BLaER1 (cell line): Measurements from ENCODE around the gene PGS1.

Source experiments
- H3K27ac ChIP-seq: shearing (Covaris generic); formaldehyde crosslinking; 2 replicates; pipeline ENCODE4 v1.8.1; 2022
- H3K27me3 ChIP-seq: shearing (Covaris generic); formaldehyde crosslinking; 2 replicates; pipeline ENCODE4 v1.8.1; 2022
- H3K36me3 ChIP-seq: shearing (Covaris generic); formaldehyde crosslinking; 2 replicates; pipeline ENCODE4 v1.8.1; 2022
- H3K4me1 ChIP-seq: shearing (Covaris generic); formaldehyde crosslinking; 2 replicates; pipeline ENCODE4 v1.8.1; 2022
- H3K4me2 ChIP-seq: shearing (Covaris generic); formaldehyde crosslinking; 2 replicates; pipeline ENCODE4 v1.8.1; 2022
- H3K4me3 ChIP-seq: shearing (Covaris generic); formaldehyde crosslinking; 2 replicates; pipeline ENCODE4 v1.8.1; 2022
- H3K9ac ChIP-seq: shearing (Covaris generic); formaldehyde crosslinking; 2 replicates; pipeline ENCODE4 v1.8.1; 2022
- H3K9me3 ChIP-seq: shearing (Covaris generic); formaldehyde crosslinking; 2 replicates; pipeline ENCODE4 v1.8.1; 2022
- H4K20me1 ChIP-seq: shearing (Covaris generic); formaldehyde crosslinking; 2 replicates; pipeline ENCODE4 v1.8.1; 2022
- Cebpa-rat ChIP-seq: shearing (Covaris generic); IDR thresholded peaks from 2 replicates; pipeline ENCODE4 v1.8.1; 2022

Gene PGS1

DNA sequence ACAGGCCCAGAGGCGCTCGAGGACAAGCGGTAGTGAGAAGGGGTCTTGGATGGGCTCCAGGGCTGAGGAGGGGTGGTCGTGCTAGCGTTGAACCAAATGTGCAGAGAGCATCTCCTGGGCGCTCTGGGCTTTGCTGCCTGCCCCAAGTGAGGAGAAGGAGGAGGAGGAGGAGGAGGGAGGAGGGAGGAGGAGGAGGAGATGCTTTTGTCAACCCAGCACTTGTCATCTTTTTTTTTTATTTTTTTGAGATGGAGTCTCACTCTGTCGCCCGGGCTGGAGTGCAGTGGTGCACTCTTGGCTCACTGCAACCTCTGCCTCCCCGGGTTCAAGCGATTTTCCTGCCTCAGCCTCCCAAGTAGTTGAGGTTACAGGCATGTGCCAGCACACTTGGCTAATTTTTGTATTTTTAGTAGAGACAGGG lies 59.8 kb downstream of the PGS1 start:
- no peak overlapping the region for H3K27ac ChIP-seq
- H3K9me3 ChIP-seq, result no peaks in the 10 kb centered on the region
- H3K36me3 ChIP-seq, result no peaks in the 10 kb centered on the region
- H3K4me1 ChIP-seq, result peaks cover 26% of the 10 kb centered on the region
- no peak overlapping the region for H3K4me2 ChIP-seq
- H3K27me3 ChIP-seq, result no peaks in the 10 kb centered on the region
- TF ChIP-seq Cebpa-rat, result no peak
- no peak overlapping the region for H3K9ac ChIP-seq
- no peak overlapping the region for H3K4me3 ChIP-seq
- no peaks in the 10 kb centered on the region for H4K20me1 ChIP-seq

- Histone ChIP-seq H3K27me3 (no peaks in the 10 kb centered on the region), H3K4me3 (no peak overlapping the region), H3K36me3 (no peaks in the 10 kb centered on the region), H3K4me1 (peaks cover 23% of the 10 kb centered on the region), H3K4me2 (no peak overlapping the region), H4K20me1 (no peaks in the 10 kb centered on the region), H3K27ac (no peak overlapping the region), H3K9ac (no peak overlapping the region), H3K9me3 (no peaks in the 10 kb centered on the region)
- no peak for TF ChIP-seq Cebpa-rat
Measured at GRCh38 chr17:78438694-78439325, 60.4 kb downstream of the PGS1 start.

GRCh38 chr17:78441271-78441971 lies 63.0 kb downstream of the PGS1 start:
- H4K20me1 ChIP-seq, result no peaks in the 10 kb centered on the region
- no peaks in the 10 kb centered on the region for H3K27me3 ChIP-seq
- peak overlapping the region; percentile 55; the same call in 1 of the 2 replicates for H3K27ac ChIP-seq
- TF ChIP-seq Cebpa-rat, result no peak
- peaks cover 17% of the 10 kb centered on the region for H3K4me1 ChIP-seq
- no peak overlapping the region for H3K4me3 ChIP-seq
- H3K4me2 ChIP-seq, result peak overlapping the region; percentile 71
- H3K9ac ChIP-seq, result peak overlapping the region; percentile 48; the same call in 1 of the 2 replicates
- no peaks in the 10 kb centered on the region for H3K9me3 ChIP-seq
- H3K36me3 ChIP-seq, result no peaks in the 10 kb centered on the region

GRCh38 chr17:78442648-78443218 lies 64.3 kb downstream of the PGS1 start:
- no peak overlapping the region for H3K4me2 ChIP-seq
- no peaks in the 10 kb centered on the region for H3K9me3 ChIP-seq
- peaks cover 17% of the 10 kb centered on the region for H3K4me1 ChIP-seq
- H4K20me1 ChIP-seq, result no peaks in the 10 kb centered on the region
- no peaks in the 10 kb centered on the region for H3K27me3 ChIP-seq
- no peak for TF ChIP-seq Cebpa-rat
- no peaks in the 10 kb centered on the region for H3K36me3 ChIP-seq
- H3K4me3 ChIP-seq, result no peak overlapping the region
- no peak overlapping the region for H3K27ac ChIP-seq
- H3K9ac ChIP-seq, result no peak overlapping the region

DNA sequence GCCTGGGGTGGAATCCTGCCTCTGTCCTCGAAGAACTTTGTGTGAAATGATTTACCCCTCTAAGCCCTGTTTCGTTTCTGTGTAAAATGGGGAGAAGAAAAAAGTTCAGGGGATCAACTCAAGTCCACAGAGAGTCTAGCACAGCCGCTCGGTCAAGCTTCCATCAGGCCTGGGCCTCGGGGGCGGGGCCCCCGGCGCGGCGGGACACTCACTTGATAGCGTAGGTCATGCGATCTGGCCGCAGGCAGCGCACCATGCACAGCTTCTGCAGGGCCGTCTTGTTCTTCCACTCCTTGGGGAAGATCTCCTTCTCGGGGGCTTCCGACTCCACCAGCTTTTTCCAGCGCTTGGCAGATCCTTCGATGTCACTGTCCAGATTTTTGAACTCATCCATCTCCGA lies 65.9 kb downstream of the PGS1 start:
- Histone ChIP-seq H3K9me3 (no peaks in the 10 kb centered on the region), H3K9ac (no peak overlapping the region), H3K36me3 (no peaks in the 10 kb centered on the region), H3K27me3 (no peaks in the 10 kb centered on the region), H3K4me2 (no peak overlapping the region), H4K20me1 (no peaks in the 10 kb centered on the region), H3K4me3 (no peak overlapping the region), H3K4me1 (peaks cover 27% of the 10 kb centered on the region), H3K27ac (no peak overlapping the region)
- TF ChIP-seq Cebpa-rat, result no peak

DNA sequence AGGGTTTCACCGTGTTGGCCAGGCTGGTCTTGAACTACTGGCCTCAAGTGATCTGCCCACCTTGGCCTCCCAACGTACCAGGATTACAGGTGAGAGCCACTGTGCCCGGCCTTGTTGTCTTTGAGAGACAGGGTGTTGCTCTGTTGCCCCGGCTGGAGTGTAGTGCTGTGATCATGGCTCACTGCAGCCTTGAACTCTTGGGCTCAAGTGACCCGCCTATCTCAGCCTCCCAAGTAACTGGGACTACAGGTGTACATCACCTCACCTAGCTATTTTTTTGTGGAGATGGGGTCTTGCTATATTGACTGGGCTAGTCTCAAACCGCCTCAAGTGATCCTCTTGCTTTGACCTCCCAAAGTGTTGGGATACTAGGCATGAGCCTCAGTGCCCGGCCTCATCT lies 68.4 kb downstream of the PGS1 start:
- H3K9me3 ChIP-seq, result no peaks in the 10 kb centered on the region
- H3K4me3 ChIP-seq, result no peak overlapping the region
- H3K27ac ChIP-seq, result no peak overlapping the region
- H3K4me1 ChIP-seq, result peaks cover 39% of the 10 kb centered on the region
- no peaks in the 10 kb centered on the region for H3K36me3 ChIP-seq
- no peaks in the 10 kb centered on the region for H3K27me3 ChIP-seq
- no peak overlapping the region for H3K4me2 ChIP-seq
- H3K9ac ChIP-seq, result no peak overlapping the region
- no peak for TF ChIP-seq Cebpa-rat
- H4K20me1 ChIP-seq, result no peaks in the 10 kb centered on the region

GRCh38 chr17:78448356-78448993 lies 70.0 kb downstream of the PGS1 start:
- Histone ChIP-seq H3K27me3 (no peaks in the 10 kb centered on the region), H3K9ac (no peak overlapping the region), H3K27ac (no peak overlapping the region), H3K4me3 (no peak overlapping the region), H3K36me3 (no peaks in the 10 kb centered on the region), H4K20me1 (no peaks in the 10 kb centered on the region), H3K4me1 (peaks cover 38% of the 10 kb centered on the region), H3K4me2 (peak overlapping the region; percentile 28; the same call in 1 of the 2 replicates), H3K9me3 (no peaks in the 10 kb centered on the region)
- TF ChIP-seq Cebpa-rat, result no peak

DNA sequence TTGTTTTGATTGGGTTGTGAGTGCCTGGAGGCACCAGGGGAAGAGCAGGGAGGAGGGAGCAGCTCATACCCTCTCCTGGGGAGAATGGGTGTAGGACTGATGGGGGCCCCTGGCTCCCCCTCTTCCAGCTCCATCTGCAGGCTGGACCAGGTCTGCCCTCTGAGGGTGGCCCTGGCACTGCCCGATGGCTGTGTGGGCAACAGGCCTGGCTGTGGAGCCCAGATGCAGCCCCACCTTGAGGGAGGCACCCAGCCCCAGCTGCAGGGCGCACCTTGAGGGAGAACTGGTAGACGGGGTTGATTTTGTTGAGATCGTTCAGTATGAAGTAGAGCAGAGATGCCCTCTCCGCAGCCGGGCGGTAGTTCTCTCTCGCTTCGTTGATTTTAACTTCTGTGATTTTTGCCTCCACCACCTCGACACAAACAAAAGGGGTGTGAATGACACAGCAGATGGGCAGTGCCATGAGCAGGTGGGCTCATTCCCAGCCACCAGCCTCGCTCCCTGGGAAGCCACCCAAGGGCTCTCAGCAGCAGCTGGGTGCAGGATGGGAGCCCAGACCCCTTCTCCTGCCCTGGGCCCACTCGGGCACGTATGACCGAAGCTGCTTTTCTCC lies 71.6 kb downstream of the PGS1 start:
- peaks cover 38% of the 10 kb centered on the region for H3K4me1 ChIP-seq
- peak overlapping the region; percentile 85 for H3K4me2 ChIP-seq
- H3K36me3 ChIP-seq, result no peaks in the 10 kb centered on the region
- H3K9me3 ChIP-seq, result no peaks in the 10 kb centered on the region
- no peak for TF ChIP-seq Cebpa-rat
- no peaks in the 10 kb centered on the region for H3K27me3 ChIP-seq
- H3K4me3 ChIP-seq, result peak overlapping the region; percentile 31; the same call in 1 of the 2 replicates
- peak overlapping the region; percentile 53 for H3K9ac ChIP-seq
- peak overlapping the region; percentile 73 for H3K27ac ChIP-seq
- H4K20me1 ChIP-seq, result no peaks in the 10 kb centered on the region

- Histone ChIP-seq H3K36me3 (no peaks in the 10 kb centered on the region), H3K27me3 (no peaks in the 10 kb centered on the region), H3K27ac (peak overlapping the region; percentile 73), H3K4me2 (peak overlapping the region; percentile 85), H3K4me3 (peak overlapping the region; percentile 31; the same call in 1 of the 2 replicates), H3K4me1 (peaks cover 38% of the 10 kb centered on the region), H4K20me1 (no peaks in the 10 kb centered on the region), H3K9me3 (no peaks in the 10 kb centered on the region), H3K9ac (peak overlapping the region; percentile 53)
- no peak for TF ChIP-seq Cebpa-rat
Measured at GRCh38 chr17:78450696-78451345, 72.4 kb downstream of the PGS1 start.
